DMS114 treated with DMSO at 0.1 percent for 48 hours (cell line): ENCODE results near the gene PLPP6.
"Not testable (repeated sequence)": the region's sequence is repeated elsewhere in the genome, so short reads cannot be mapped to it uniquely, and the experiment has no call there.

Experiments used
- DNase-seq: peaks from one replicate; lab custom pipeline; 2025; ENCODE audit not compliant: unreplicated experiment; lab: John Stamatoyannopoulos, UW

Gene PLPP6

GRCh38 chr9:4662108-4662988 is at the start of gene PLPP6:
PLPP6 (plus strand) TSS chr9:4662294; CDS start chr9:4662376, 82 bp downstream.
- DNase-seq: peak; percentile 66

GRCh38 chr9:4614627-4615026 is 47.5 kb upstream of the PLPP6 start:
- no peak for DNase-seq

GRCh38 chr9:4615251-4615650 is 46.8 kb upstream of the PLPP6 start:
- DNase-seq: no peak

- no peak for DNase-seq
Measured at GRCh38 chr9:4615778-4616177, 46.3 kb upstream of the PLPP6 start.

- DNase-seq: no peak
Measured at GRCh38 chr9:4617752-4618151, 44.3 kb upstream of the PLPP6 start.

GRCh38 chr9:4618700-4619099 is 43.4 kb upstream of the PLPP6 start:
- DNase-seq: no peak

- DNase-seq: no peak
Measured at GRCh38 chr9:4620057-4620765, 41.9 kb upstream of the PLPP6 start.

GRCh38 chr9:4620881-4621555 is 41.1 kb upstream of the PLPP6 start:
- DNase-seq: no peak

GRCh38 chr9:4622016-4622415 is 40.1 kb upstream of the PLPP6 start:
- DNase-seq: no peak

- DNase-seq: no peak
Measured at GRCh38 chr9:4630836-4631235, 31.3 kb upstream of the PLPP6 start.

GRCh38 chr9:4638968-4639367 is 23.1 kb upstream of the PLPP6 start:
- DNase-seq: no peak

- no peak for DNase-seq
Measured at GRCh38 chr9:4639420-4639819, 22.7 kb upstream of the PLPP6 start.

- DNase-seq: peak; percentile 10
Measured at GRCh38 chr9:4640027-4640426, 22.1 kb upstream of the PLPP6 start.

GRCh38 chr9:4642351-4642750 is 19.7 kb upstream of the PLPP6 start:
- DNase-seq: no peak

- DNase-seq: no peak
Measured at GRCh38 chr9:4654084-4654483, 8.0 kb upstream of the PLPP6 start.

GRCh38 chr9:4654538-4654937 is 7.6 kb upstream of the PLPP6 start:
- no peak for DNase-seq

GRCh38 chr9:4656196-4656595 is 5.9 kb upstream of the PLPP6 start:
- DNase-seq: not testable (repeated sequence)

- no peak for DNase-seq
Measured at GRCh38 chr9:4656621-4657020, 5.5 kb upstream of the PLPP6 start.

GRCh38 chr9:4657426-4658159 is 4.5 kb upstream of the PLPP6 start:
- no peak for DNase-seq

- not testable (repeated sequence) for DNase-seq
Measured at GRCh38 chr9:4660665-4661064, 1.4 kb upstream of the PLPP6 start.

- no peak for DNase-seq
Measured at GRCh38 chr9:4661165-4661564, 929 bp upstream of the PLPP6 start.
